ENCODE data around the gene SNRPA.

The SNRPA gene

GRCh38 chr19:40705950-40706619, 44.9 kb upstream of the SNRPA start:
- TF ChIP-seq CTCF (IDR thresholded peaks at IDR 0.05; ENCODE audit: borderline replicate concordance, insufficient read depth, low read depth, low read length) = no peak
- H3K4me3 ChIP-seq (ENCODE audit: low read depth, low read length) = no peak overlapping the region

GRCh38 chr19:40707615-40708014, 43.4 kb upstream of the SNRPA start:
- no peak for TF ChIP-seq CTCF (IDR thresholded peaks at IDR 0.05; ENCODE audit: borderline replicate concordance, insufficient read depth, low read depth, low read length)

GRCh38 chr19:40709817-40710216, 41.2 kb upstream of the SNRPA start:
- TF ChIP-seq CTCF (IDR thresholded peaks at IDR 0.05; ENCODE audit: borderline replicate concordance, insufficient read depth, low read depth, low read length) = no peak
- H3K4me3 ChIP-seq (ENCODE audit: low read depth, low read length) = no peak overlapping the region

More at GRCh38 chr19:40707615-40708014, 43.4 kb upstream of the SNRPA start:
- H3K4me3 ChIP-seq (ENCODE audit: low read depth, low read length) = no peak overlapping the region

GRCh38 chr19:40713939-40714338, 37.1 kb upstream of the SNRPA start:
- TF ChIP-seq CTCF (IDR thresholded peaks at IDR 0.05; ENCODE audit: borderline replicate concordance, insufficient read depth, low read depth, low read length) = no peak
- no peak overlapping the region for H3K4me3 ChIP-seq (ENCODE audit: low read depth, low read length)

GRCh38 chr19:40714441-40715299, 36.3 kb upstream of the SNRPA start:
- TF ChIP-seq CTCF (IDR thresholded peaks at IDR 0.05; ENCODE audit: borderline replicate concordance, insufficient read depth, low read depth, low read length) = no peak
- H3K4me3 ChIP-seq (ENCODE audit: low read depth, low read length) = peak overlapping the region; percentile 71

GRCh38 chr19:40716031-40716481, 34.9 kb upstream of the SNRPA start:
- peak overlapping the region; percentile 71 for H3K4me3 ChIP-seq (ENCODE audit: low read depth, low read length)

More at GRCh38 chr19:40716031-40716481, 34.9 kb upstream of the SNRPA start:
- TF ChIP-seq CTCF (IDR thresholded peaks at IDR 0.05; ENCODE audit: borderline replicate concordance, insufficient read depth, low read depth, low read length) = no peak

All from GM12875 (cell line).